HEK293 (cell line): ENCODE measurements around the gene MESD.

Experiments
- PRDM1 ChIP-seq: fragments of 450-650 bp; formaldehyde crosslinking; IDR thresholded peaks from 2 replicates; pipeline ENCODE4; 2016; ENCODE audit warnings: missing biosample characterization, missing genetic modification characterization
- SALL2 ChIP-seq: fragments of 450-650 bp; formaldehyde crosslinking; IDR thresholded peaks from 2 replicates; pipeline ENCODE4 v1.5.0; 2017; ENCODE audit warnings: missing biosample characterization, mild to moderate bottlenecking, missing genetic modification characterization, borderline replicate concordance
- SCRT2 ChIP-seq: fragments of 450-650 bp; formaldehyde crosslinking; IDR thresholded peaks from 2 replicates; pipeline ENCODE4 v1.5.1; 2016; ENCODE audit warnings: missing biosample characterization, missing genetic modification characterization
- TRIM28 ChIP-seq: IDR thresholded peaks from 2 replicates; pipeline ENCODE4 v1.6.1; 2011; ENCODE audit warnings: low read length, control low read depth, borderline replicate concordance
- ZBTB17 ChIP-seq: fragments of 450-650 bp; formaldehyde crosslinking; IDR thresholded peaks from 2 replicates; pipeline ENCODE4 v1.5.1; 2016; ENCODE audit warnings: missing biosample characterization, missing genetic modification characterization
- ZBTB20 ChIP-seq: fragments of 450-650 bp; formaldehyde crosslinking; IDR thresholded peaks from 2 replicates; pipeline ENCODE4 v1.5.1; 2016; ENCODE audit warnings: missing biosample characterization, missing genetic modification characterization
- ZNF10 ChIP-seq: fragments of 450-650 bp; formaldehyde crosslinking; IDR thresholded peaks from 2 replicates; pipeline ENCODE4 v1.5.1; 2017; ENCODE audit warnings: missing biosample characterization, missing genetic modification characterization
- ZNF121 ChIP-seq: fragments of 450-650 bp; formaldehyde crosslinking; IDR thresholded peaks from 2 replicates; pipeline ENCODE4 v1.5.1; 2016; ENCODE audit warnings: missing biosample characterization, missing genetic modification characterization
- ZNF830 ChIP-seq: fragments of 450-650 bp; IDR thresholded peaks from 2 replicates; pipeline ENCODE4 v1.5.0; 2018; ENCODE audit warnings: missing biosample characterization, missing genetic modification characterization, low read depth, mild to moderate bottlenecking, moderate library complexity
- TF ChIP-seq, protein P1 (sequence below): fragments of 450-650 bp; formaldehyde crosslinking; IDR thresholded peaks from 2 replicates; pipeline ENCODE4 v1.5.1; 2016; ENCODE audit warnings: missing biosample characterization, missing genetic modification characterization
- TF ChIP-seq, protein P2 (sequence below): fragments of 450-650 bp; IDR thresholded peaks from 2 replicates; pipeline ENCODE4 v1.5.1; 2018; ENCODE audit warnings: missing biosample characterization, mild to moderate bottlenecking, missing genetic modification characterization
- TF ChIP-seq, protein P3 (sequence below): fragments of 450-650 bp; formaldehyde crosslinking; IDR thresholded peaks from 2 replicates; pipeline ENCODE4; 2016; ENCODE audit warnings: missing biosample characterization, missing genetic modification characterization

DNA sequence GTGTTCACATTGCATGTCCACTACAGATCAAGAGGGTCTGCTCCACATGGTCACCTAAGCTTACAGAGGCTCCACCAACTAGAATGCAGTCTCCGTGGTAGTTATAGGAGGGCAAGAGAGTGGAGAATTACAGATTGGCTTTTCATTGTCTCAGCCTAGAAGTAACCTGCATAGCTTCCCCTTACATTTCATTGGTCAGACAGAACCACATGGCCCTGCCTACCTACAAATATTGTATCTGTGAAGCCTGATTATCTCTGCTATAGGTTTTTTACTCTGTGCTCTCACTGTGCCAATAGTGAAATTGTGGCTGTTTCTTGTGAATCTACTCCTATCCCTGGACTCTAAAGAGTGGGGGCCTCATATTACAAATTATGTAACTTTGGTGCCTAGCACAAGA lies 8.6 kb upstream of the MESD start:
- TF ChIP-seq ZNF121 (tag by site-specific recombination) (no peak), TRIM28 (no peak), PRDM1 (tag by site-specific recombination) (no peak), ZBTB17 (tag by site-specific recombination) (0 out of 2 replicates have a peak, but pooled peaks have one; percentile 23), ZBTB20 (tag by site-specific recombination) (no peak), ZNF830 (tag by site-specific recombination) (no peak), ZNF10 (tag by site-specific recombination) (no peak), SALL2 (tag by site-specific recombination) (no peak), SCRT2 (tag by site-specific recombination) (no peak)
- TF ChIP-seq, protein P1, sequence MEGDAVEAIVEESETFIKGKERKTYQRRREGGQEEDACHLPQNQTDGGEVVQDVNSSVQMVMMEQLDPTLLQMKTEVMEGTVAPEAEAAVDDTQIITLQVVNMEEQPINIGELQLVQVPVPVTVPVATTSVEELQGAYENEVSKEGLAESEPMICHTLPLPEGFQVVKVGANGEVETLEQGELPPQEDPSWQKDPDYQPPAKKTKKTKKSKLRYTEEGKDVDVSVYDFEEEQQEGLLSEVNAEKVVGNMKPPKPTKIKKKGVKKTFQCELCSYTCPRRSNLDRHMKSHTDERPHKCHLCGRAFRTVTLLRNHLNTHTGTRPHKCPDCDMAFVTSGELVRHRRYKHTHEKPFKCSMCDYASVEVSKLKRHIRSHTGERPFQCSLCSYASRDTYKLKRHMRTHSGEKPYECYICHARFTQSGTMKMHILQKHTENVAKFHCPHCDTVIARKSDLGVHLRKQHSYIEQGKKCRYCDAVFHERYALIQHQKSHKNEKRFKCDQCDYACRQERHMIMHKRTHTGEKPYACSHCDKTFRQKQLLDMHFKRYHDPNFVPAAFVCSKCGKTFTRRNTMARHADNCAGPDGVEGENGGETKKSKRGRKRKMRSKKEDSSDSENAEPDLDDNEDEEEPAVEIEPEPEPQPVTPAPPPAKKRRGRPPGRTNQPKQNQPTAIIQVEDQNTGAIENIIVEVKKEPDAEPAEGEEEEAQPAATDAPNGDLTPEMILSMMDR (tag by site-specific recombination) = no peak
- TF ChIP-seq, protein P2, sequence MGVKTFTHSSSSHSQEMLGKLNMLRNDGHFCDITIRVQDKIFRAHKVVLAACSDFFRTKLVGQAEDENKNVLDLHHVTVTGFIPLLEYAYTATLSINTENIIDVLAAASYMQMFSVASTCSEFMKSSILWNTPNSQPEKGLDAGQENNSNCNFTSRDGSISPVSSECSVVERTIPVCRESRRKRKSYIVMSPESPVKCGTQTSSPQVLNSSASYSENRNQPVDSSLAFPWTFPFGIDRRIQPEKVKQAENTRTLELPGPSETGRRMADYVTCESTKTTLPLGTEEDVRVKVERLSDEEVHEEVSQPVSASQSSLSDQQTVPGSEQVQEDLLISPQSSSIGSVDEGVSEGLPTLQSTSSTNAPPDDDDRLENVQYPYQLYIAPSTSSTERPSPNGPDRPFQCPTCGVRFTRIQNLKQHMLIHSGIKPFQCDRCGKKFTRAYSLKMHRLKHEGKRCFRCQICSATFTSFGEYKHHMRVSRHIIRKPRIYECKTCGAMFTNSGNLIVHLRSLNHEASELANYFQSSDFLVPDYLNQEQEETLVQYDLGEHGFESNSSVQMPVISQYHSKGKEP (tag by site-specific recombination) = no peak
- TF ChIP-seq, protein P3, sequence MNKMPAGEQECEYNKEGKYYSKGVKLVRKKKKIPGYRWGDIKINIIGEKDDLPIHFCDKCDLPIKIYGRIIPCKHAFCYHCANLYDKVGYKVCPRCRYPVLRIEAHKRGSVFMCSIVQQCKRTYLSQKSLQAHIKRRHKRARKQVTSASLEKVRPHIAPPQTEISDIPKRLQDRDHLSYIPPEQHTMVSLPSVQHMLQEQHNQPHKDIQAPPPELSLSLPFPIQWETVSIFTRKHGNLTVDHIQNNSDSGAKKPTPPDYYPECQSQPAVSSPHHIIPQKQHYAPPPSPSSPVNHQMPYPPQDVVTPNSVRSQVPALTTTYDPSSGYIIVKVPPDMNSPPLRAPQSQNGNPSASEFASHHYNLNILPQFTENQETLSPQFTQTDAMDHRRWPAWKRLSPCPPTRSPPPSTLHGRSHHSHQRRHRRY (tag by site-specific recombination) = no peak
